HCT116 (cell line): Measurements from ENCODE around the gene FAM50B. TPM values are rescaled to one million over a fixed set of nuclear protein-coding genes. Genes with fewer than 3 reads are reported as not detected.

Experiments used
- ATAC-seq: fragments of 200-7000 bp; cut with Tn5 transposase; 2 replicates; pipeline ENCODE4 v1.9.1; 2020; ENCODE audit warnings: mild to moderate bottlenecking, moderate library complexity
- BruUV-seq: library from RNA; stranded (reverse); fragments of 400-500 nt; replicated peaks from 2 replicates; lab custom pipeline; 2021; lab: Mats Ljungman, UMichigan
- CTCF ChIA-PET: fragments of 300-600 bp; sonication (Branson Sonifier 250); formaldehyde crosslinking; loops from one replicate; lab custom pipeline; 2021; ENCODE audit warnings: antibody characterized with exemption; lab: Charles Lee
- POLR2A ChIA-PET: fragments of 300-600, 350-600 bp; sonication (Branson Sonifier 250); formaldehyde crosslinking; loops from one replicate; lab custom pipeline; 2021; ENCODE audit warnings: antibody characterized with exemption; lab: Charles Lee
- RAD21 ChIA-PET, 2 experiments: fragments of 300-600 bp; sonication (Branson Sonifier 250); formaldehyde crosslinking; loops; one replicate each; lab custom pipeline; 2023; ENCODE audit warnings: low total read pairs in 2 of 2; ENCODE audit not compliant: uncharacterized antibody in 2 of 2, unreplicated experiment in 2 of 2, low non-redundant PET in 1 of 2; lab: Charles Lee
- DNase-seq: peaks from one replicate; pipeline ENCODE4 v3.0.0-alpha.2; 2010; ENCODE audit warnings: low read depth, low spot score
- H2AFZ ChIP-seq: fragments of 200-600 bp; shearing (Covaris generic), sonication (generic); 2 replicates; pipeline ENCODE4 v1.6.1; 2017; ENCODE audit warnings: low read depth, mixed run types, mixed read lengths, antibody characterized with exemption, low read length; ENCODE audit not compliant: poor library complexity, severe bottlenecking
- H3K27ac ChIP-seq: 2 replicates; pipeline ENCODE4 v1.5.1; 2012; ENCODE audit warnings: low read depth, low read length
- H3K27me3 ChIP-seq: fragments of 200-600 bp; sonication (generic); 2 replicates; pipeline ENCODE4 v1.6.1; 2016; ENCODE audit warnings: mixed run types, low read length, mixed read lengths; ENCODE audit not compliant: insufficient read depth
- H3K36me3 ChIP-seq, 2 experiments: fragments of 200-500 bp in 1 of 2; fragments of 200-600 bp in 1 of 2; sonication (Bioruptor generic) in 1 of 2; sonication (generic) in 1 of 2; 2 replicates each; pipeline versions ENCODE4 v1.5.1 to v1.6.1; 2014 to 2016; ENCODE audit warnings: low read length in 2 of 2, inconsistent platforms in 1 of 2, mixed read lengths in 1 of 2, mixed run types in 1 of 2; ENCODE audit not compliant: insufficient read depth in 2 of 2, control insufficient read depth in 1 of 2
- H3K4me1 ChIP-seq, 2 experiments: fragments of 200-600 bp in 1 of 2; sonication (generic) in 1 of 2; 2 replicates each; pipeline versions ENCODE4 v1.5.1 to v1.6.1; 2012 to 2017; ENCODE audit warnings: low read length in 2 of 2, inconsistent platforms in 1 of 2, mild to moderate bottlenecking in 1 of 2, mixed read lengths in 1 of 2, mixed run types in 1 of 2, moderate library complexity in 1 of 2; ENCODE audit not compliant: insufficient read depth in 2 of 2, control insufficient read depth in 1 of 2
- H3K4me2 ChIP-seq: fragments of 200-600 bp; sonication (generic); 2 replicates; pipeline ENCODE4 v1.6.1; 2017; ENCODE audit warnings: mixed run types, low read length, mixed read lengths
- H3K4me3 ChIP-seq, 2 experiments: fragments of 200-600 bp in 1 of 2; sonication (generic) in 1 of 2; replicated peaks in 1 of 2; 2 replicates each; pipeline ENCODE4 v1.5.1; 2011 to 2016; ENCODE audit warnings: low read length in 2 of 2, control low read depth in 1 of 2, low read depth in 1 of 2, mild to moderate bottlenecking in 1 of 2, mixed read lengths in 1 of 2, mixed run types in 1 of 2
- H3K79me2 ChIP-seq: fragments of 200-600 bp; sonication (generic); 2 replicates; pipeline ENCODE4 v1.6.1; 2017; ENCODE audit warnings: mild to moderate bottlenecking, mixed run types, low read length, moderate library complexity, mixed read lengths; ENCODE audit not compliant: insufficient read depth
- H3K9ac ChIP-seq: fragments of 200-600 bp; sonication (generic); 2 replicates; pipeline ENCODE4 v1.6.1; 2016; ENCODE audit warnings: low read length, mixed read lengths
- H3K9me2 ChIP-seq: fragments of 200-600 bp; sonication (generic), shearing (Covaris generic); 2 replicates; pipeline ENCODE4 v1.6.1; 2017; ENCODE audit warnings: mixed run types, mild to moderate bottlenecking, moderate library complexity; ENCODE audit not compliant: insufficient read depth
- H3K9me3 ChIP-seq, 2 experiments: fragments of 200-500 bp in 1 of 2; fragments of 200-600 bp in 1 of 2; sonication (Bioruptor generic) in 1 of 2; sonication (generic) in 1 of 2; 2 replicates each; pipeline ENCODE4 v1.6.1; 2014 to 2017; ENCODE audit warnings: low read length in 2 of 2, mixed read lengths in 2 of 2, inconsistent platforms in 1 of 2, low read depth in 1 of 2, mild to moderate bottlenecking in 1 of 2, mixed run types in 1 of 2, moderate library complexity in 1 of 2; ENCODE audit not compliant: control insufficient read depth in 1 of 2, insufficient read depth in 1 of 2
- H4K20me1 ChIP-seq: fragments of 200-600 bp; sonication (generic), shearing (Covaris generic); 2 replicates; pipeline ENCODE4 v1.6.1; 2017; ENCODE audit warnings: mixed run types, mild to moderate bottlenecking, moderate library complexity; ENCODE audit not compliant: insufficient read depth
- ATF3 ChIP-seq: IDR thresholded peaks from 2 replicates; pipeline ENCODE4 v1.6.1; 2012
- CBX3 ChIP-seq: IDR thresholded peaks from 2 replicates; pipeline ENCODE4 v1.6.1; 2012; ENCODE audit warnings: low read depth
- EGR1 ChIP-seq: IDR thresholded peaks from 2 replicates; pipeline ENCODE4 v1.6.1; 2012; ENCODE audit warnings: low read depth
- ELF1 ChIP-seq: IDR thresholded peaks from 2 replicates; pipeline ENCODE4 v1.6.1; 2012; ENCODE audit warnings: low read depth, borderline replicate concordance
- EZH2 ChIP-seq: fragments of 200-600 bp; sonication (generic); IDR thresholded peaks from 2 replicates; pipeline ENCODE4 v1.6.1; 2017; ENCODE audit warnings: antibody characterized with exemption, mixed run types
- EZH2phosphoT487 ChIP-seq: fragments of 200-600 bp; IDR thresholded peaks from 2 replicates; pipeline ENCODE4 v1.6.1; 2018; ENCODE audit warnings: antibody characterized with exemption, borderline replicate concordance
- FOSL1 ChIP-seq: IDR thresholded peaks from 2 replicates; pipeline ENCODE4 v1.6.1; 2012; ENCODE audit warnings: low read depth
- JUND ChIP-seq: IDR thresholded peaks from 2 replicates; pipeline ENCODE4 v1.6.1; 2012
- POLR2A ChIP-seq: IDR thresholded peaks from 2 replicates; pipeline ENCODE4 v1.7.0; 2011; ENCODE audit warnings: borderline replicate concordance; ENCODE audit not compliant: insufficient read depth, insufficient read length; ENCODE audit errors: extremely low read depth
- POLR2AphosphoS5 ChIP-seq: IDR thresholded peaks from 2 replicates; pipeline ENCODE4 v1.6.1; 2011; ENCODE audit warnings: mild to moderate bottlenecking, low read depth, low read length, moderate library complexity
- RAD21 ChIP-seq: IDR thresholded peaks from 2 replicates; pipeline ENCODE4 v1.6.1; 2012; ENCODE audit warnings: low read depth, mild to moderate bottlenecking
- TCF7L2 ChIP-seq: IDR thresholded peaks from 2 replicates; pipeline ENCODE4 v1.7.0; 2011; ENCODE audit warnings: borderline replicate concordance, inconsistent platforms; ENCODE audit not compliant: insufficient read depth, insufficient read length; ENCODE audit errors: extremely low read depth
- YY1 ChIP-seq: IDR thresholded peaks from 2 replicates; pipeline ENCODE4 v1.6.1; 2011; ENCODE audit warnings: low read length, low read depth, moderate library complexity, mild to moderate bottlenecking; ENCODE audit not compliant: insufficient replicate concordance; ENCODE audit errors: extremely low read depth
- ZNF274 ChIP-seq: fragments of 200-500 bp; sonication (Bioruptor generic); IDR thresholded peaks from 2 replicates; pipeline ENCODE4 v1.6.1; 2014; ENCODE audit warnings: mild to moderate bottlenecking, low read depth, low read length, inconsistent platforms
- intact Hi-C: fragments of 100-400 bp; cut with micrococcal nuclease; formaldehyde crosslinking; loops from 2 replicates; pipeline ENCODE4 v1.10.0; 2022
- total RNA-seq: library from RNA; stranded (reverse); gene quantifications from one replicate; pipeline ENCODE4 v1.2.1, GENCODE V29; 2021; ENCODE audit not compliant: unreplicated experiment
- TF ChIP-seq, protein P1 (sequence below), 3 experiments: fragments of 200-600 bp in 1 of 3; sonication (generic) in 1 of 3; IDR thresholded peaks in 2 of 3; conservative IDR thresholded peaks in 1 of 3; 2 replicates each; pipeline ENCODE4 v1.5.1; 2012 to 2017; ENCODE audit warnings: low read depth in 2 of 3, low read length in 2 of 3, antibody characterized with exemption in 1 of 3, borderline replicate concordance in 1 of 3, control low read depth in 1 of 3, mild to moderate bottlenecking in 1 of 3, mixed read lengths in 1 of 3, mixed run types in 1 of 3, moderate library complexity in 1 of 3; ENCODE audit not compliant: insufficient read depth in 1 of 3

The FAM50B gene
- total RNA-seq, 1 experiment from 2014 or later = 0.86 TPM

DNA sequence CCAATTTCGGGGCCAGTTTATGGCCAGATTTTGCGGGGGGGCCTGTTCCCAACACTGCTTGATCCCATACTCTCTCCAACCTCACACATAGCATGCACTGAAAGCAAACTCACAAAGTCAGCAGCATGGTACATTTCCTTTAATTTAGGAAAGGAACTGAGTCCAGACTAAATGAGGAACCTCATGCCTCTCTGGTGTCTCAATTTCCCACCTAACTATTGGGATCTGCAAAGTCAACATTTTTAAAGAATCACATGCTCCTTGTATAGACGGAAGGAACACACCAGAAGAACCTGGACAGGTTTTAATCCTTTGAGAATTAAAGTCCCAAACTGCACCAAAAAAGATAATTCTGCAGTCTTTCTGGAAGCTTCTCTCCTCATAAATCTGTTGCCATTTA, 33.3 kb downstream of the FAM50B start:
- DNase-seq (no peak), ATAC-seq (no peak)
- H4K20me1 ChIP-seq = no peaks in the 10 kb centered on the region
- no TSS peak for BruUV-seq
- no peaks in the 10 kb centered on the region for H3K36me3 ChIP-seq
- no peaks in the 10 kb centered on the region for H3K27me3 ChIP-seq
- H3K4me2 ChIP-seq = no peak overlapping the region
- H3K9me2 ChIP-seq = no peaks in the 10 kb centered on the region
- intact Hi-C loops = no loop called here
- no peak overlapping the region for H2AFZ ChIP-seq
- no peak overlapping the region for H3K9ac ChIP-seq
- 0 out of 4 replicates have a peak, but pooled peaks cover 0 to 5% of the 10 kb centered on the region in 2 experiments for H3K4me1 ChIP-seq
- no peak overlapping the region for H3K4me3 ChIP-seq
- ChIA-PET POLR2A (no interaction called here), CTCF (no interaction called here), RAD21 (no interaction called here)
- H3K9me3 ChIP-seq = no peaks in the 10 kb centered on the region
- H3K27ac ChIP-seq = no peak overlapping the region
- TF ChIP-seq POLR2AphosphoS5 (no peak), FOSL1 (no peak), ELF1 (no peak), EZH2 (no peak), CBX3 (no peak), ATF3 (no peak), YY1 (no peak), POLR2A (no peak), EGR1 (no peak), JUND (no peak)
- H3K79me2 ChIP-seq = no peaks in the 10 kb centered on the region

- RAD21 ChIA-PET = no interaction called here
- POLR2A ChIA-PET = no interaction called here
- Histone ChIP-seq H3K9ac (no peak overlapping the region), H3K4me1 (0 out of 4 replicates have a peak, but pooled peaks cover 0 to 5% of the 10 kb centered on the region in 2 experiments), H3K36me3 (no peaks in the 10 kb centered on the region), H3K9me2 (no peaks in the 10 kb centered on the region), H3K4me3 (no peak overlapping the region), H3K27me3 (no peaks in the 10 kb centered on the region), H3K27ac (no peak overlapping the region), H4K20me1 (no peaks in the 10 kb centered on the region), H2AFZ (no peak overlapping the region), H3K4me2 (no peak overlapping the region), H3K9me3 (no peaks in the 10 kb centered on the region), H3K79me2 (no peaks in the 10 kb centered on the region)
- no TSS peak for BruUV-seq
- intact Hi-C loops = no loop called here
- CTCF ChIA-PET = no interaction called here
- no peak for DNase-seq
- no peak for ATAC-seq
- no peak for TF ChIP-seq TCF7L2
- TF ChIP-seq CBX3 = no peak
- no peak for TF ChIP-seq RAD21
- no peak for TF ChIP-seq EGR1
- TF ChIP-seq, protein P1, sequence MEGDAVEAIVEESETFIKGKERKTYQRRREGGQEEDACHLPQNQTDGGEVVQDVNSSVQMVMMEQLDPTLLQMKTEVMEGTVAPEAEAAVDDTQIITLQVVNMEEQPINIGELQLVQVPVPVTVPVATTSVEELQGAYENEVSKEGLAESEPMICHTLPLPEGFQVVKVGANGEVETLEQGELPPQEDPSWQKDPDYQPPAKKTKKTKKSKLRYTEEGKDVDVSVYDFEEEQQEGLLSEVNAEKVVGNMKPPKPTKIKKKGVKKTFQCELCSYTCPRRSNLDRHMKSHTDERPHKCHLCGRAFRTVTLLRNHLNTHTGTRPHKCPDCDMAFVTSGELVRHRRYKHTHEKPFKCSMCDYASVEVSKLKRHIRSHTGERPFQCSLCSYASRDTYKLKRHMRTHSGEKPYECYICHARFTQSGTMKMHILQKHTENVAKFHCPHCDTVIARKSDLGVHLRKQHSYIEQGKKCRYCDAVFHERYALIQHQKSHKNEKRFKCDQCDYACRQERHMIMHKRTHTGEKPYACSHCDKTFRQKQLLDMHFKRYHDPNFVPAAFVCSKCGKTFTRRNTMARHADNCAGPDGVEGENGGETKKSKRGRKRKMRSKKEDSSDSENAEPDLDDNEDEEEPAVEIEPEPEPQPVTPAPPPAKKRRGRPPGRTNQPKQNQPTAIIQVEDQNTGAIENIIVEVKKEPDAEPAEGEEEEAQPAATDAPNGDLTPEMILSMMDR (IDR thresholded peaks at IDR 0.05 in 2 of 3, conservative IDR thresholded peaks at IDR 0.05 in 1 of 3; ENCODE audit: borderline replicate concordance in 1 of 3, insufficient read depth in 1 of 3, low read depth in 2 of 3, low read length in 2 of 3) = no peak
- no peak for TF ChIP-seq EZH2
- TF ChIP-seq ZNF274 = no peak
- TF ChIP-seq EZH2phosphoT487 = no peak
- no peak for TF ChIP-seq ATF3
- TF ChIP-seq YY1 = no peak
Measured at GRCh38 chr6:3882866-3883265, 33.7 kb downstream of the FAM50B start.
